Neuron (in vitro differentiated cells): Measurements from ENCODE around the gene CSH2.
"Not testable (repeated sequence)": the region's sequence is repeated elsewhere in the genome, so short reads cannot be mapped to it uniquely, and the experiment has no call there.

Source experiments
- H2AFZ ChIP-seq: one replicate; pipeline ENCODE4 v1.6.1; 2013; ENCODE audit warnings: low read depth, mild to moderate bottlenecking, inconsistent platforms, low read length, moderate library complexity
- H3K27me3 ChIP-seq: one replicate; pipeline ENCODE4 v1.6.1; 2013; ENCODE audit warnings: low read length; ENCODE audit not compliant: insufficient read depth
- H3K36me3 ChIP-seq: one replicate; pipeline ENCODE4 v1.6.1; 2013; ENCODE audit warnings: low read length; ENCODE audit not compliant: insufficient read depth
- H3K4me1 ChIP-seq: one replicate; pipeline ENCODE4 v1.6.1; 2013; ENCODE audit warnings: low read length; ENCODE audit not compliant: insufficient read depth
- H3K4me3 ChIP-seq: 2 replicates; pipeline ENCODE4 v1.5.1; 2013; ENCODE audit warnings: mild to moderate bottlenecking, low read length, moderate library complexity
- H3K9me3 ChIP-seq: one replicate; pipeline ENCODE4 v1.6.1; 2013; ENCODE audit warnings: low read length

Gene CSH2

DNA sequence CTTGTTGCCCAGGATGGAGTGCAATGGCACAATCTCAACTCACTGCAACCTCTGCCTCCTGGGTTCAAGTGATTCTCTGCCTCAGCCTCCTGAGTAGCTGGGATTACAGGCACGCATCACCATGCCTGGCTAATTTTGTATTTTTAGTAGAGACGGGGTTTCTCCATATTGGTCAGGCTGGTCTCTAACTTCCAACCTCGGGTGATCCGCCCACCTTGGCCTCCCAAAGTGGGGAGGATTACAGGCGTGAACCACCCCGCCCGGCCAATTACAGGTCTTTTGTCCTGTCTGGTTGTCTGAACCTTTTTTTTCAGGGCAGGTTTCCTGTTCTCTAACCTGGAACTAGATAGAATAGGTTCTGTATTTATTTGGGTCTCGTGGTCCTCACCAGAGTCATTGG lies 17.1 kb downstream of the CSH2 start:
- not testable (repeated sequence) for H2AFZ ChIP-seq, H3K4me3 ChIP-seq, H3K9me3 ChIP-seq, H3K4me1 ChIP-seq, H3K27me3 ChIP-seq, H3K36me3 ChIP-seq

DNA sequence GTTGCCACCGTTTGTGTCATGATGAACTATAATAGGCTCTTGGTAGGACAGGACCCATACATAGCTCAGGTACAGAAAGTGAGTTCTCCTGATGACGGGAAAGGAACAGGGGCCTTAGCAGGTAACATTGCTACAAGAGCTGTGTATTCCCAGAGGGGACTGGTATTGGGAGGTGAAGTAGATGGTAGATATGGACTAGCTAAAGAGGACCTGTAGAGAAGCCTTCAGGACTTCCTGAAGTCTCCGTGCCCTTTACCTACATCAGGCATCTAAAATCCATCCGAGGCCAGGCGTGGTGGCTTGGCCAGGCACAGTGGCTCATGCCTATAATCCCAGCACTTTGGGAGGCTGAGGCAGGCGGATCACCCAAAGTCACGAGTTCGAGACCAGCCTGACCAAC lies 18.3 kb downstream of the CSH2 start:
- Histone ChIP-seq H3K9me3 (no peaks in the 10 kb centered on the region), H3K4me3 (no peak overlapping the region), H3K4me1 (no peaks in the 10 kb centered on the region), H3K27me3 (peaks cover 4% of the 10 kb centered on the region), H2AFZ (no peak overlapping the region), H3K36me3 (no peaks in the 10 kb centered on the region)

DNA sequence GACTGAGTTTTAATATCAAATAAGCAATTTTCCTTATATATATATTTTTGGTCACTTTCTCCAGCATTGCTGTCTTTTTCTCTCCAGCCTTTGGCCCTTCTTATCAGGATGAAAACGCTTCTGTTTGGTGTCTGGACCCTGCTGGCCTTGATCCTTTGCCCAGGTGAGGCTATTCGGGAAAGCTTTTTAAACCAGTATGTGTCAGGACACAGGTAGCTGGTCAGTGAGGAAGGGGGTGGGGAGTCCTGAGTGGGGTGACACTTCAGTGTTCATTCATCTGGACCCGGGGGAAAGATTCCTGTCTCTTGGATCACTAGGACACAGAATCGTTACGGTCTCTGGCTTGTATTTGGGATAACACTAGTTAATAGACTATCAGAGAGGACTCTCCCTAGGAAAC lies 18.8 kb downstream of the CSH2 start:
- Histone ChIP-seq H3K27me3 (peaks cover 4% of the 10 kb centered on the region), H3K36me3 (no peaks in the 10 kb centered on the region), H3K9me3 (no peaks in the 10 kb centered on the region), H3K4me1 (no peaks in the 10 kb centered on the region), H2AFZ (no peak overlapping the region), H3K4me3 (no peak overlapping the region)

DNA sequence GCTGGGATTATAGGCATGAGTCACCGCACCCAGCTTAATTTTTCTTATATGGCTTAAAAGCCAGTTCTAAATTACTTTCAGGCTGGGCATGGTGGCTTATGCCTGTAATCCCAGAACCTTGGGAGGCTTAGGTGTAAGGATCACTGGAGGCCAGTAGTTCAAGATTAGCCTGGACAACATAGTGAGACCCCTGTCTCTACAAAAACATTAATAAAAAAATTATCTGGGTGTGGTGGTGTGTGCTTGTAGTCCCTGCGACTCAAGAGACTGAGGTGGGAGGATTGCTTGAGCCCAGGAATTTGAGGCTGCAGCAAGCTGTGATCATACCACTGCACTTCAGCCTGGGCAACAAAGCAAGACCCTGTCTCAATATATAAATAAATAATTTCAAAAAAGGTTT lies 20.2 kb downstream of the CSH2 start:
- Histone ChIP-seq H3K4me1 (no peaks in the 10 kb centered on the region), H3K9me3 (no peaks in the 10 kb centered on the region), H3K4me3 (no peak overlapping the region), H3K36me3 (no peaks in the 10 kb centered on the region), H2AFZ (no peak overlapping the region), H3K27me3 (peaks cover 4% of the 10 kb centered on the region)

DNA sequence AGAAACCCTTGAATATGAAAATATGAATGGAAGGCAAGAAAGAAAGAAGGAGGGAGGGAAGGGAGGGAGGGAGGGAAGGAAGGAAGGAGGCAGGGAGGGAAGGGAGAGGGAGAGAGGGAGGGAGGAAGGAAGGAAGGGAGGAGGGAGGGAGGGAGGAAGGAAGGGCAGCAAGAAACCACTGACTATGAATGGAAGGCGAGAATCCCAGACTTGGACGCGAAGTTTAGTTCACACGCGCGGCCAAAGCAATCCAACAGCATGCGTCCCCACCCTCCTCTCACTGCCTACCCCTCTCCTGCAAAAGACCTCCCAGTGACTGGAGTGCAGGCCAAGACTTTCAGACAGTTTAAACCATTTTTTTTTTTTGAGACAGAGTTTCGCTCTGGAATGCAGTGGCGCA lies 23.1 kb downstream of the CSH2 start:
- H3K4me3 ChIP-seq, result no peak overlapping the region
- no peak overlapping the region for H2AFZ ChIP-seq
- H3K9me3 ChIP-seq, result no peaks in the 10 kb centered on the region
- H3K27me3 ChIP-seq, result peaks cover 4% of the 10 kb centered on the region
- no peaks in the 10 kb centered on the region for H3K36me3 ChIP-seq
- no peaks in the 10 kb centered on the region for H3K4me1 ChIP-seq

DNA sequence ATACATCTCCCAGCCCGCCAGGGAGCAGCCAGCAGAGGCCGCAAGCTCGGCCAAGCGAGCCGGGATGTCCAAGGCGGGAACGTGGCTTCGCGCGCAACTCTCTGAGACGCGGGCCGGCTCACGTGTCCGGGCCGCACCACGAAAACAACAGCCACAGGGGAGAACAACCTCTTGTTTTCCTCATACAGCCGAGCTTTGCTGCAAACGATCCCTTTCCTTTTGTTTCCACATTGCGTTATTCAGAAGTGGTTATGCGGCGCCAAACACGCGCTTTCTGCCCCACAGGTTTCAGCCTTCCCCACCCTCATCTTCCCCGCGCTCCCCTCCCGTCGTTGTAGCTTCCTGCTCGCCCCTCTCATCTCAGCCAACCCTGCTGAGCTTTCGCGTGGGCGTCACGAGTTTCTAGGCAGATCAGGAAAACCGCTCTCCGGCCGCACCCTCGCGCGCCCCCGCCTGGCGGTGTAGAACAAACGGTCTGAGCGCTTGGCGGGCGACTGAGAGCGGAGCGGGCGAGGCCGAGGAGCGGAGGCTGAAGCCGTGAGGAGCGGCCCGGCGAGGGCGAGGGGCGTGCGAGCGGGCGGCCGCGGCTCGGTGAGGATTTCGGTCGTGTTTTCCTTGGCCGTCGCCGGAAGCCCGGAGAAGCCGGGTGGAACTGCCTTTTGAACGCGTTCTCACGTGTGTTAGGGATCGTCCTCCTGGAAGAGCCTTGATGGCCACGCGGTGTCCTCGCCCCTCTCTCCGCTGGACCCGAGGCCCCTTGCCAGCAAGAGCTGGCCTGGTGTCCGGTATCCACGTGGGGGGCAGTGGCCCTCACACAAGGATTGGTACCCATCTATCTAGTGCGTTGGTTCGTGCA lies 24.4 kb downstream of the CSH2 start:
- H2AFZ ChIP-seq, result no peak overlapping the region
- no peaks in the 10 kb centered on the region for H3K36me3 ChIP-seq
- H3K9me3 ChIP-seq, result no peaks in the 10 kb centered on the region
- H3K4me1 ChIP-seq, result no peaks in the 10 kb centered on the region
- H3K4me3 ChIP-seq, result no peak overlapping the region
- peaks cover 4% of the 10 kb centered on the region for H3K27me3 ChIP-seq

DNA sequence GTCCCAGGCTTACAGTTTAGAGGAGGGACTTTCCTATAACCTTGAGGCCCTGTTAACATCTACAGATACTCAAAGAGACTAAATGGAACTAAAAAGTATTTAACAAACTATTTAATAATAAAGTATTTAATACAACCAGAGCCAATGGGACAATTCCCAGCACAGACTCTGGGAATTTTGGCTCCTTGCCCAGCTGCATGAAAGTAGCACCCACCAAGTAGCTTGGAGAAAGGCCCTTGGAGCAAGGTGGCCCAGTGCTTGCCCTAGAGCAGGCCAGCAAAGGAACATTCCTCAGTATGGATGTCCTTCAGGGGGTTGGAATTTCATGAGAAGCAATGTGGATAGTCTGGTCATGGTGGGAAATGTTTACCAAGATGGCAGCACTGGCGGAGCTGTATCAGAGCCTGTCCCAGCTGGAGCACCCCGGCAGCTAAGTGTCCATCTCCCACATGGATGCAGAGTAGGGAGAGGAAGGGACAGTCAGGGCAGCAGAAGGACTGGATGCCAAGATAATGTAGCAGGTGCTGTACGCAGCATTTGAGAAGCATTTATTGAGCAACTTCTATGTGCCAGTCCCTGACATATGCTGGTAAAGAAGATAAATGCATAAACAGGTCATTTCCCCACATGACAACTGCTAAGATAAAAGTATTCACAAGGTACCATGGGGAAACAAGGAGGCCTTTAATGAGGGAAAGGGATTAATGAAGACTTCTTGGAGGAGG lies 25.8 kb downstream of the CSH2 start:
- H3K36me3 ChIP-seq, result no peaks in the 10 kb centered on the region

DNA sequence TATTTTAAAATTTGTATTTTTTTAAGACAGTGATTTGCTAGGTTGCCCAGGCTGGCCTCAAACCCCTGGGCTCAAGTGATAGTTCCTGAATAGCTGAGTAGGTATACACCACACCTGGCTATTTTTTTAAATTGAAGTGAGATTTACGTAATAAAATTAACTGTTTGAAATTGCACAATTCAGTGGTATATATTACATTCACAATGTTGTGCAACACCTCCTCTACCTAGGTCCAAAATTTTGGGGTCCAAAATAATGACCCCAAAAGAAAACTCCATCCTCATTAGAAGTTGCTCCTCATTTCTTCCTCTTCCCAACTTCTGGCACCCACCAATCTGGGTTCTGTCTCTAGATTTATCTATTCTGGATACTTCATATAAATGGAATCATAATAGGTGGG lies 28.0 kb downstream of the CSH2 start:
- Histone ChIP-seq H3K4me1 (peaks cover 12% of the 10 kb centered on the region), H2AFZ (no peak overlapping the region), H3K9me3 (no peaks in the 10 kb centered on the region), H3K36me3 (no peaks in the 10 kb centered on the region), H3K4me3 (no peak overlapping the region), H3K27me3 (no peaks in the 10 kb centered on the region)

More for the DNA sequence above, 25.8 kb downstream of the CSH2 start:
- no peak overlapping the region for H3K4me3 ChIP-seq
- H3K4me1 ChIP-seq, result no peaks in the 10 kb centered on the region
- peaks cover 4% of the 10 kb centered on the region for H3K27me3 ChIP-seq
- no peaks in the 10 kb centered on the region for H3K9me3 ChIP-seq
- no peak overlapping the region for H2AFZ ChIP-seq

DNA sequence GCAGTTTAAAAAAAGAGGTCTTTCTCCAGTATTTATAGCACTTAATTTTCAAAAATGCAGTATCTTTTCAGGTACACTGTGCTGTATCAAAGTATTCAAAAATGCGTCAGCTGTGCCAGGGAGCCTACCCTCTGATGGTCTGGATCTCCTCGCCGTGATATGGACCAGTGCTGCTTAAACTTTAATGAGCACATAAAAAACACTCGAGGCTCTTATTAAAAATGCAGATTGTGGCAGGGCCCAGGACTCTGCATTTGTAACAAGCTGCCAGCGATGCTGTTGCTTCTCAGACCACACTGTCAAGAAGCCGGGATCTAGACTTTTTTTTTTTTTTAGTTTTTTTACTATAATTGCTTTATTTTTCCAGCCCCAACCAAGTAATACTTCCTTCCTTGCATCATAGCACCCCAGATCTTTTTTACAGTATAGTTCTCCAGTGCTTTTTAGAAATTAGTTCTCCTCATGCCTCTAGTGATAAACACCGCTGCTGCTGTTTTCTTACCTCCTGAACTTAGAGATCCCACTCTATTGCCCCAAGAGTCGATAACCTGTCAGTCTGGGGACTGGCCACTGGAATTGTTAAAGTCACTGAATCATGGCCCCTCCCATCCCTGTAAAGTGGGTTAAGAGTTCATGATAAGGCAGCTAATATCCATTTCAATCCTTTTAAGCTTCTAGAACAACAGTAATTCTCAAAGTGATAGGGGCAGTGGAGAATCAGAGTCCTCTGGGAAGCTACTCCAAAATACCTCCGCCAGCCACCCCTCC lies 29.4 kb downstream of the CSH2 start:
- Histone ChIP-seq H3K36me3 (no peaks in the 10 kb centered on the region), H3K4me3 (no peak overlapping the region), H2AFZ (no peak overlapping the region), H3K4me1 (peaks cover 13% of the 10 kb centered on the region), H3K27me3 (no peaks in the 10 kb centered on the region), H3K9me3 (no peaks in the 10 kb centered on the region)

DNA sequence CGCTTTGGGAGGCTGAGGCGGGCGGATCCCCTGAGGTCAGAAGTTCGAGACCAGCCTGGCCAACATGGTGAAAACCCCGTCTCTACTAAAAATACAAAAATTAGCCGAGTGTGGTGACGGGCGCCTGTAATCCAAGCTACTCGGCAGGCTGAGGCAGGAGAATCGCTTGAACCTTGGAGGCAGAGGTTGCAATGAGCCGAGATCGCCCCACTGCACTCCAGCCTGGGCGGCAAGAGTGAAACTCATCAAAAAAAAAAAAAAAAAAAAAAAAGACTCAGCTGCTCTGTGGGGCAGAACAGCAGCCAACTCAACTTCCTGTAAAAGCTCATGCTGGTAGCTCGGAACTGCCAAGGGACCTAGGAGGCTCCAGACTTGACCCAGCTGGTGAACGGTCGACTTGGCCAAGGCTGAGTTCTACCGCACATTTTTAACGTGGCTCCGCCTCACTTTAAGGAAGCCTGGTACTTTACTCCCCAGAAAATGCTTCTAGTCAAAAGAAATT lies 30.0 kb downstream of the CSH2 start:
- Histone ChIP-seq H2AFZ (peak overlapping the region; percentile 52), H3K4me3 (peak overlapping the region; percentile 74), H3K4me1 (peaks cover 13% of the 10 kb centered on the region)
- not testable (repeated sequence) for H3K36me3 ChIP-seq, H3K27me3 ChIP-seq, H3K9me3 ChIP-seq

DNA sequence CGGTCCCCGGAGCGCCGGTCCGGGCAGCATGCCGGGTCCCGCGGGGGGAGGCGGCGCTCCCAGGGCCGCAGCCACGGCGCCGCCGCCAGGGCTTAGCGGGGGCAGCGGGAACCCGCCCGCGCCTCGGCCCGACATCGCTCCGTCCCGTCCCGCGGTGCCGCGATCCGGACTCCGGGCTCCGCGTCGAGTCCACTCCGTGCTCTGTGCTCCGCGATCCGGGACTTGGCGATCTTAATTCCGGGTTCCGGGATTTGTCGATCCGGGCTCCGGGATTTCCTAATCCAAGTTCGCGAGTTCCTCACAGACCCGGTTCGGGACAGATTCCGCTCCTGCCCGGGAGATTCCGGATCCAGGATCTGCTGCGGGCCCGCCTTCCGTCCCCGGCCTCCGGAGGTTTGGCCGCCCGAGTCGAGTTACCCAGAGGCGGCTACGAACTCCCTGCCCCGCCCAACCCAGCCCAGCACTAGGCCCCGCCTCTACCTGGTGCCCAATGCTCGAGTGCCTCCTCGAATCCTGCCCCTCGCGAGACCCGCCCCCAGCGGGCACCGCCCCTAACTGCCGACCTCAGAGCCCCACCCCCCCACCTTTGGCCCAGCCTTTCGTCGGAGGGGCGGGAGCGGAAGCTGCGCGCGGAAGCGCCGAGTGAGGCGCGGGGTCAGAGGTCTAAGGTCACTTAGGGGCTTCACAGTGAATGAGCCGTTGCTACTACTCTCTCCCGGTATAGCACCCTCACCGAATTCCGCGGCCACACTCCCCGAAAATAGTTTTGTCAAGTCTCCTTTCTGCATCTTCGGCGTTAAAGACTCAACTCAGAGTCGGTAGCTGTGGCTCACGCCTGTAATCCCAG lies 30.7 kb downstream of the CSH2 start, which contains the start of gene SMARCD2:
TSS of gene SMARCD2 (minus strand) at position 146 of the 847 bp plus-strand sequence. CDS start at position 135, 11 bp downstream.
- Histone ChIP-seq H3K36me3 (no peaks in the 10 kb centered on the region), H2AFZ (peak within 1 kb of the TSS; percentile 57), H3K27me3 (no peaks in the 10 kb centered on the region), H3K4me3 (peak within 1 kb of the TSS; percentile 74), H3K9me3 (no peaks in the 10 kb centered on the region), H3K4me1 (peaks cover 13% of the 10 kb centered on the region)

DNA sequence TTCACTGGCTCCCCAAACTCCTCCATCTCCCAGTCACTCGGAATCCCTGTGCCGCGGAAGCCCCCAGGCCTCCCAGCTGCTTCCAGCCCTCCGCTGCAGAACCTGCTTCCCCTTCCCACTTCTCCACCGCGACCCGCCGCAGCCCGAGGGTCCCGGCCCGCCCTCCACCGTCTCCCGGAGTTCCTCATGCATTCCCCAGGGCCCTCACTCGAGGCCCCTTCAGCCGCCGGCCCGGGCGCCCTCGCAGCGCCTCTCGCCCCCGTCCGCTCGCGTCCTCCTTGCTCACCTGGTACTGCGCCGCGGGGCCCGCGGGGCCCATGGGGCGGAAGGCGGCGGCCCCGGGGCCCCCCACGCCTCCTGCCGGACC lies 31.3 kb downstream of the CSH2 start:
- Histone ChIP-seq H2AFZ (peak overlapping the region; percentile 57), H3K4me1 (peaks cover 13% of the 10 kb centered on the region), H3K36me3 (peaks cover under 1% of the 10 kb centered on the region), H3K9me3 (no peaks in the 10 kb centered on the region), H3K4me3 (peak overlapping the region; percentile 74), H3K27me3 (no peaks in the 10 kb centered on the region)
